Measurements from ENCODE around the gene AURKB.
"Not testable (repeated sequence)": the region's sequence is repeated elsewhere in the genome, so short reads cannot be mapped to it uniquely, and the experiment has no call there.

AURKB gene

DNA sequence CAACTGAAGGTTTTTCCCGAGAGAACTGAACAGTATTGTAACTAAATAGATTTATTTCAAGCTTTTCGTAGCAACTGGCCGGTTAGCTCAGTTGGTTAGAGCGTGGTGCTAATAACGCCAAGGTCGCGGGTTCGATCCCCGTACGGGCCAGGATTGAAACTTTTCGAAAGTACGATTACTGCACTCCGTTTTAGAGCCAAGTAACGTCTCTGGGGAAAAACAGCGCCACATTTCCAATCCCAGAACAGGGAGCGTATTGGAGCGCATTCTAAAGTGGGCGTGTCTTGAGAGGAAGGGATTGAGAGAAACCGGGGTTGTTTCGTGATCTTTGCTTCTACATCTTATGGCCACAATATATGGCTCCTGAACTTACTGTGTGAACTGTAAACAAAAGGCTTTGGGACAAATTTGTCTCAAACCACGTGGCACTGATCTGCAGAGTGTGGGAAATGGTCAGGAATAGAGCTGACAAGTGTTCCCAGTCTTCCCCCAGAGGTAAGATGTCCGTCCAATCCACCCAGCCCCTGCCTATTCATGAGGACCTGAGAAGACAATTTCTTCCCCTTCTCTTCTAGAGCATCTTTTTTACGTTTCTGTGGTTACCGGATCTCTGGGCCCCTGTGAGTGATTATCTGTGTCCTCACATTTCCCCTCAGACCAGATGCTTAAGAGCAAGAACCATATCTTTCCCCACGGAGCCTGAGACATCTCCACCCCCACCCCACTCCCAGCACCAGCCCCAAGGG, 22.7 kb downstream of the AURKB start:
- DNase-seq = peak; percentile 48

DNA sequence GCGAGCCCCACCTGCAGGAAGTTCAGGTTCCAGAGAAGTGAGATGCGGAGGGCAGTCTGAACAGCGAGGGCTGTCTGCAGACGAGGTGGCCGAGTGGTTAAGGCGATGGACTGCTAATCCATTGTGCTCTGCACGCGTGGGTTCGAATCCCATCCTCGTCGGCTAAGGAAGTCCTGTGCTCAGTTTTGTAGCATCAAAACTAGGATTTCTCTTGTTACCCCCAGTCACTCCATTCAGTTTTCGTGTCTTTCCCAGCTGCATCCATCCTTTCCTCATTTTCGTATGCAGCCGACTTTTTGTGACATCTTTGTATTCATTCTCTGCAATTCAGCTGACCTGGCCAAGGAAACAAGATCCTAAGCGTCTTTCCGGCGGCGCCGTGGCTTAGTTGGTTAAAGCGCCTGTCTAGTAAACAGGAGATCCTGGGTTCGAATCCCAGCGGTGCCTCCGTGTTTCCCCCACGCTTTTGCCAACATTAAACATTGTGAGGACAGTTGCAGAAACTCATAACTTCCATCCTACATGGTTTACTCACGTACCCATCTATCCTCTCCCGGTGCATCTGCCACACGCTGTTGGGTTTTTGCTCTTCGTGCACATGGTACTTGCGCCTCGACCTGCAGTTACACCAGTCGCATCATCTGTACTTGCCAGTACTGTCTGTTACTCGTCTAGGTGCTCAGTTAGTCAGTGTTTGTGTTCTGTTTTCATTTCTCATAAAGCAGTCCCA, 23.4 kb downstream of the AURKB start:
- DNase-seq = peak; percentile 66

DNA sequence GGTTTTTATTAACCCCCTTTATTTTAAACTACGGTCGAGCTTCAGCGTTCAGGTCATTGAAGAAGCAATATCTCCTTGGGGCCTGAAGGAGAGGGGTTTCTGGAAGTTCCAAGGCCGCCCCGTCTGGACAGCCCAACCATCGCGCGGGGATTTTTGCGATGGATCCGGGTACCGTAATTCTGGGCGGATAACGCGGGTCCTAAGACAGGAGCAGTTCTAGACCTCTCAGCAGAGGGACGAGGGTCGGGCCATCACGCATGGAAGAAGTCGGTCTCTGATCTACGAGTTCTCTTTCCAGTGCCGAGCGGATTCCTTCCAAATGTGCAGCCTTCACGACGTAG, 24.0 kb downstream of the AURKB start:
- DNase-seq = no peak

DNA sequence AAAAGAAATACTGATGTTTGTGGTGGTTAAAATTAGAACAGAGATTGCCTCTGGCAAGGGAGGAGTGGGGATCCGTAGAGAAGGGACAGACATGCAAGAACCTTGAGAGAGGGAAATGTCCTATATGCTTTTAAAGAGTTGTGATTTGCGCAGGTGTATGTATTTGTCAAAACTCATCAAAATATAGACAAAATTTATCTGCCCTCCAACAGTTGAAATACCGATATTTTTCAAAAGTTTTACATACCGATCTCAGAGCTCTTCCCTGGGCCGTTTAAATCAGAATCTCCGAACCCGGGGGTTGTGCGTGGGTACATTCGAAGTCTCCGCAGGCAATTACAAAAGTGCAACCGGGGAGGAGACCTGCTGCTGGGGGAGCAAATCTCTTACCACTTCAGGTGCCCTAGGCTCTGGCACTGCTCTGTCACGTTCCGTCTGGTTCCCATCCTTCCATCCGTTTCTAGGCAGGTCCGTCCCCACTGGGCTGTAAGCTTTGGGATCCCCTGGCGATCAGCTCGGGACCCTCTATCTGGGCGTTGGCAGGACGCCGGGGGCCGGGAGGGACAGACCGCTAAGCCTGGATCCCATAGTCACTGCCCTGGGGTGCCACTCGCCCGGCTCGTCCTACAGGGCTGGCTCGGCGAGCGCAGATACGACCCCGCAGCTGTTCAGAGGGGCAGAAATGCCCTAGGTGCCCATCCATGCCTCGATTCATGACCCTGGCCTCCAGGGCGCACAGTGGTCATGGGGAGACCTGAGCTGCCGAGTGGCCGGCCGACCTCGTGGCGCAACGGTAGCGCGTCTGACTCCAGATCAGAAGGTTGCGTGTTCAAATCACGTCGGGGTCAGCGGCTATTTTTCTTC, 24.6 kb downstream of the AURKB start:
- no peak for DNase-seq

DNA sequence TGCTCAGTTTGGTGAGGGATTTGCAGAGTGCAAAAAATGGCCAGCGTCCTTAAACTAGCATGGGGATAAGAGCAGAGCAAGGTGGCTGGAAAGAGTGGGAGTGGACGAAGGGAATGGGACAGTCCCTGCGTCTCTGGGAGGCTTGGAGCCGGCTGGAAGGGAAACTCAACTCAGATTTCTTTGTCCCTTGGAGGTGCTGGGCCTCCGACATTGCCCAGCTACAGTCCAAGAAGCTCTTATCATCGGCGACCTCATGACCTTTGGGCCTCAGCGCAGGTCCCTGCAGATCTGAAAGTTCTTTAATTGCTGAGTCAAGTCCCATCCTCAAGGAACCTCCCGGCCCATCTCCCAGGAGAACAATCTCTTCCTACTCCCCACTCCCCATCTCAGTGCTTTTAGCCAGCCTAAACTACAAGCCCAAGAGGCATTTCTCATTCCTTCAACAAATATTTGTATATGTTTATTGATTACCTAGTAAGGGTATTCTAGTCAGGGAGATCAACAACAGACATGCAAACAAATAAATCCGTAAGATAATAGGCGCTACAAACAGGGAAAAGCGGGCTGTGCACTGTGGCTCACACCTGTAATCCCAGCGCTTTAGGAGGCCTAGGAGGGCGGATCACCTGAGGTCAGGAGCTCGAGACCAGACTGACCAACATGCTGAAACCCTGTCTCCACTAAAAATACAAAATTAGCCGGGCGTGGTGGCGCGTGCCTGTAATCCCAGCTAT, 33.2 kb downstream of the AURKB start:
- no peak for DNase-seq

DNA sequence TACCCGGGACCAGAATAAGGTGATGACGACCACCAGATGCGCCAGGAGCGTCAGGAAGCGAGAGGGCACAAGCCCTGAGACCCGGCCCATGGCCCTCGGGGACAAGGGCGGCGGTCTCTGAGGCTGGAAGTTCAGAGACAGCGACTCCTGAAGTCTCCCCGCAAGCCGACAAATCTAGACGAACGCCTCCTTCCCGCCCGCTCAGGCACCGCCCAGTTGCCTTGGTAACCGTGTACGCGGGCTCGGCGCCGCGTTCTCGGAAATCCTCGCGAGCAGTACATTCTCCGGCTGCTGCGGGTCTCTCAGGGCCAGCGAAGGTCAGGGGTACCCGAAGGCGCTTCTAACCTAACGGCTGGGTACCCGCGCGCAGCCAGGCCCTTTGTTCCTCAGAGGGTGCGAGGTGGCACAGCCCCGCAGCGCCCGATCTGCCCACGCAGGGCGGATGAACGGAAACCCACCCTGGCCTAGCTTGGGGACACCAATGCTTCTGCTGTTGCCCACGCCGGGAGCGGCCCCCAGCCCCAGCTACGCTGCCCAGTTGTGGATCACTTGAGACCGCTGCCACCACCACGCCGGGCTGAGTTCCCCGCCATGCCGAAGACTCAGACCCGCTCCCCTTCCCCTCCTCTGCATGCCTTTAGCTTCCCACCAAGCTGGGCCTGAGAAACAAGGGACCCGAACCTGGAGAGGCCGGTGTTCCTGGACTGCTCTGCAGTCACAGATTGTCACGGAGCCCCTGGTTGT, 34.0 kb downstream of the AURKB start, which contains the start of gene TMEM107:
TSS of gene TMEM107 (minus strand) at position 184 of the 744 bp plus-strand sequence. CDS start at position 90, 94 bp downstream.
- DNase-seq = peak; percentile 35

DNA sequence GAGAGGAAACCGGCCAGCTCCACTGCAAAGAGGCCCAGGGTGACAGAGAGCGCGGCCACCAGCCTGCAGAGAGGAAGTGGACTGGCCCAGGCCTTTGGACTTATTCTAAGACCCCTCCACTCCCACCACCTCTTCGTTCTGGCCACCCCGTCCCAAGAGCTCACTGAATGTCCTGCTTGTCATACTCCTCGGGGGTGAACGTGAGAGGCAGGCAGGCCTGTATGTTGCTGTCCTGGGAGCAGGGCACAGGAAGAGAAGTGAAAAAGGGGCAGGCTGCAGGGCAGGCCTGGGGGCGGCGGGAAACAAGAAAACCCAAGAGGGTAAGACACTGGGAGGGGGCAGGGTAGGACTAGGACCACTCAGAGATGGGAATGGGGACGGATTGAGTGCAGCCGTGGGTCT, 34.6 kb downstream of the AURKB start:
- no peak for DNase-seq

DNA sequence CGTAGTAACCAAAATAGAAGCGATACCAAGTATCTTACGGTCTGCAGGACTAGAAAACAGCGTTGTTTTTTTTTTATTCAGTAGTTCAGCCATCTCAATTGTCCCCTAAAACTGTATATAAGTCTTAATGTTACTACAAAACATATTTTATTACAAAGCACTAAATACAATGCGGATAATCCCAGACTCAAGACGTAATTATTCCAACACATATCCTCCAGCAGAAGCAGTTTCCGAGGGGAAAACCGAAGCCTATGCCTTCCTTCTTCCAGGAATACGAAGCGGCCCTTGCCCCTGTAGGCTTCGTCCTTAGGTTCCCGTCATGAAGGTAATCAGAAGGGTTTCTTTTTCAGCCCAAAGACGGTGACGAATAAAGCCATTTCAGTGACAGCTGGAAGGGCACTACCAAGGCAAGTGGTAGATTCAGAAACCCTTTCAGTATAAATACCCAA, 36.5 kb downstream of the AURKB start:
- no peak for DNase-seq

DNA sequence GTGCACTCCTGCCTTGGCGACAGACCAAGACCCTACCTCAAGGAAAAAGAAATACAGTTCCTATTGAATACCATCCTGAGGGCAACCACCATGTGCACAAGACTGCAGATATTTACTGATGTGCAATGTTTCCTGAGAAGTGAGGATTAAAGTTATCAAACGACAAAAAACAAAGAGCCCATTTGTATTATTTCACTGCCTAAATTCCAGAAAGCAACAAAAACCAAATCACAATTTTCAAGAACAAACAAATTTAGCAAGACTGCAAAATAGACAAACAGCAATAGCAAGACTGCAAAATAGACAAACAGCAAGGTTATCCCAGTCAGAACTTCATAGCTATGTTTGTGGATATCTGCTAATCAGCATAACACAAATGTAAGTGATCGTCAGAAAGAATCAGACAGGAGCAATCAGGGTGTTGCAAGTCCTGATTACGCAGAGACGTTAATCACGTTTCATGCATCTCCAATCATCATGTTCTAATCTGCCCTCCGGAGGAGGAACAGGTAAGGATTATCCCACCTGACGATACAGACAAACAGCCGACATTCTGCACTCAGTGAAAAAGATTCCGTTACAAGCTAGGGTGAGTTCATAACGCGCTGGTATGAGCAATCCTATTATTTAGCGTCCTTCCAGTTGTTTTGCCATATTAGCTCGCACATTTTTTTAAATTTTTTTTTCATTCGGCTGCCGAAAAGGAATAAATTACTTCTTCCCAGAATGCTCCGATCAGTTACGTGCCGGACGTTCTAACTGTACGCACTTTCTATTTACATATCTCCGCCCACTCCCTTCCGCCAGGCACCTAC, 37.1 kb downstream of the AURKB start:
- peak; percentile 63 for DNase-seq

DNA sequence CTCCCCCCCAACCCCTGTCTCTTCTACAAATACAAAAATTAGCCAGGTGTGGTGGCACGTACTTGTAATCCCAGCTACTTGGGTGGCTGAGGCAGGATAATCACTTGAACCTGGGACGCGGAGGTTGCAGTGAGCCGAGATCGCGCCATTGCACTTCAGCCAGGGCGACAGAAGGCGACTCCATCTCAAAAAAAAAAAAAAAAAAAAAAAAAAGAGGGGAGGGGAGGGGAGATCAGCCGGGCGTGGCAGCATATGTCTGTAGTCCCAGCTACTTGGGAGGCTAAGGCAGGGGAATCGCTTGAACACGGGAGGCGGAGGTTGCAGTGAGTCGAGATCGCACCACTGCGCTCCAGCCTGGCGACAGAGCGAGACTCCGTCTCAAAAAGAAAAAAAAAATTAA, 40.2 kb downstream of the AURKB start:
- not testable (repeated sequence) for DNase-seq

DNA sequence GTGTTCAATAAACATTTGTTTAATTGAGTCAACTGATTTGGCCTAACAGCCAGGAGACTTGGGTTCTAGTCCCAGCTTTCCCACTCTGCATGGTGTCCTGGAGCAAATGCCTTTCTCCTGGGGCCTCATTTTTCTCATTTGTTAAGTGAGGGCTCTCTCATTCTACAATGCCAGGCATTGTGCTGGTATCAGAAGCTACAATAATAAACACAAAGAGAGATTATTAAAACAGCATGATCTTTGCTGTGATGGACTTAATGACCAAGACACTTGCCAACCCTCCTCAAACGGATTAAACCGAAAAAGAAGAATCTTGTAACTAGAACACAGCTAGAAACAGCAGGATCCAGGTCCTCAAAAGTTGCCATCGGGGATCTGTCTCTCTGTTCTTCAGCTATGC, 42.8 kb downstream of the AURKB start:
- no peak for DNase-seq

DNA sequence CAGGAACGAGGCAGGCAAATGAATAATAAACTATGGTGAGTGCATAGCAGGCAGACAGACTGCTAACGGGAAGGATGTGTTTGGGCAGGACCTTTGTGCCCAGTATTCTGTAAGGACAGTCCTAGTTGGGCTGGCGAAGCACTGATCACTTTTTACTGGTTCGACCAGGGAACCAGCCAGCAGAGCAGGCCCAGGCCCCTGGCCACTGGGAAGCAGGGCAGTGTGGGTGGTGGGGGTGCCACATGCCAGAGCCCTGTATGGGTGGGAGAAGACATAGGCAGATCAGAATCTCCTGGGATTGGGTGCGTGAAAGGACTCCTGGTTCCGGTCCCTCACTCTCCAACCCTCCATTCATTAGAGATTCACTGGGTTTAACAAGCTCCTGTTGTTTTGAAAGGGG, 43.6 kb downstream of the AURKB start:
- DNase-seq = no peak

DNA sequence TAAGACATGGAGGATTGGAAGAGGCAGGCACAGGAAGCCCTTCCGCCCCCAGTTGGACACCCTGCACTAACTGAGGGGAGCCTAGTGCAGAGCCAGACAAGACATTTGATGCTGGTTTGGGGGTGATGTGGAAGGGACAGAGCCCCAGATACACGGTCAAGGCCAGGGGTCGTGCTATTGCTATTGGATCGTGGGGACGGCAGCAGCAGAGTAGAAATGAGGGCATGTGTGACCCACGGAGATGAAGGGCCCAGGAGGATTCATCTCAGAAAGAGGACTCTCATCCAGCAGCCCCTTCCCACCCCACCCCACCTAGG, 45.6 kb downstream of the AURKB start:
- no peak for DNase-seq

DNA sequence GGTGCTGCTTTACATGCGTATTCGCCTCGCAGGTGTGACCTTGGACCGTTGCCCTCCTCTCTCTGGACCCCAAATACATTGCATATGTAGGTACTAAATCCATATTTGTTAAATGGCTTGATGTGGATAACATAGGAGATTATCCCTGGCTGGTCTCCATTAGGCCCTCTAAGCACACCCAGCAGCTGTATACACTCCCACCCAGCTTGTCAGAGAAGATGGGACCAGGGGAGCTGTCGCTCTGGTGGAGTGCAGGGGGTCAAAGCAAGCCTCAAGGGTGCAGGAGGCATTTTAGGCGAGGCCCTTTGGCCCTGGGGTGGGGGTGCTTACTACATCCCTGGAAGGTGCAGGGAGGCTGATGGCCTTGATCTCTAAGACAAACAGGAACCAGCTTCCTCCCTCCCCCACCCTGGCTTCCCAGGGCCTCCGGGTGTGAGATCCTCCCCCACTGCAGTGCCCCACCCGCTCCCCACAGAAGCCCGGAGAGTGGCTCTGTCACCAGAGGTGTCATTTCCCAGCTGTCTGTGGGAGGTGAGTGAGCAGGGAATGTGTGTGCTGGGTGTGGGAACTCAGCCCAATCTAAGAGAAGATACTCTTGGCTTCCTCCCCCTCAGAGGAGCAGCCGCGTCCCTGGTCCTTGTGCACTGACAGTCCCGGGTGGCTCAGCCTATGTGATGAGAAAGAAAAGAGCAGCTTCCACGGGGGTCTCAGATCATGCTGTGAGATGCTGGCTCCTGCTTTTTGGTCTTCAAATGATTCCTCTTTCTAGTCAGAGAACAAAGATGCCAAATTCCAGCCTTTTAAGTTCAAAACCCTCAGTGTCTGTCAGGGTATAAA, 46.2 kb downstream of the AURKB start:
- DNase-seq = no peak

DNA sequence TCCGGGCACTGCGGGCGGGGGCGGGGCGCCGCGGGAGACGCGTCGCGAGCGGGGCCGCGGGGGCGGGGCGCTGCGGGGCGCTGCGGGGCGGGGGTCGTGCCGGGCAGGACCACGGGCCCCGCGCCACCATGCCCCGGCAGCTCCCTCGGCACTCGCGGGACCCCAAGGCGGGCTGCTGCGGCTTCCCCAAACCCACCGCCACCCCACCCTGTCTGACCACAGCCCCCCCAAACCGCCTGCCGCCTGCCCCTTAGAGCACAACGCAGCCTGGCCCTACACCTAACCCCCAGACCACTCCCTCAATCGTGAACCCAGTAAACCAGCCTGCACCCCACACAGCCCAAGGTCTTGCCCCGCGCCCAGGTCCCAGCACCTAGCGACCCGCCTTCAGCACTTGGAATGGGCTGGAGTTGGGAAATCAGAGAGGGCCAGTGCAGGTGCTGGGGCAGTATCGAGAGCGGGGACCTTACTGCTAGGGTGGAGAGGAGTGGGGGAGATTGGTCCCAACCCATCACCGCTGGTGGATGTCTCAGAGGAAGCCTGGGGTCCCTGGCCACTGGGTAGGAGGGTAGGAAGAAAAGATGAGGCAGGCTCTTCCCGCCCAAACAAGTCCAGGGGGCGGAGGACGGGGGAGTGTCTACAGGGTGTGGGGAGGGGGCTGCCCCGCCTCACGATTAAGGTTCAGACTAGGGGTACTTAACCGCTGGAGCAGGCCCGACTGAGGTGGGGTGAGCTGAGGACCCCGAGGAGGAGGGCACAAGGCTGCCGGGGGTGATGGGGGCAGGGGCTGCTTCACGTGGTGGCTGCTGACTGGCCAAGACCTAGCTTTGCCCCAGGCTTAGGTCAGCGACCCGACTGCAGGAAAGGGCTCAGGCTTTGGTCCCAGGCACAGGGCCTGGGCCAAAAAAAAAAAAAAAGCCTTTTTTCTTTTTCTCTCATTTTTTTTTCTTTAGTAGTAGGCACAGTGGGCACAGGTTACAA, 47.1 kb downstream of the AURKB start:
- no peak for DNase-seq

DNA sequence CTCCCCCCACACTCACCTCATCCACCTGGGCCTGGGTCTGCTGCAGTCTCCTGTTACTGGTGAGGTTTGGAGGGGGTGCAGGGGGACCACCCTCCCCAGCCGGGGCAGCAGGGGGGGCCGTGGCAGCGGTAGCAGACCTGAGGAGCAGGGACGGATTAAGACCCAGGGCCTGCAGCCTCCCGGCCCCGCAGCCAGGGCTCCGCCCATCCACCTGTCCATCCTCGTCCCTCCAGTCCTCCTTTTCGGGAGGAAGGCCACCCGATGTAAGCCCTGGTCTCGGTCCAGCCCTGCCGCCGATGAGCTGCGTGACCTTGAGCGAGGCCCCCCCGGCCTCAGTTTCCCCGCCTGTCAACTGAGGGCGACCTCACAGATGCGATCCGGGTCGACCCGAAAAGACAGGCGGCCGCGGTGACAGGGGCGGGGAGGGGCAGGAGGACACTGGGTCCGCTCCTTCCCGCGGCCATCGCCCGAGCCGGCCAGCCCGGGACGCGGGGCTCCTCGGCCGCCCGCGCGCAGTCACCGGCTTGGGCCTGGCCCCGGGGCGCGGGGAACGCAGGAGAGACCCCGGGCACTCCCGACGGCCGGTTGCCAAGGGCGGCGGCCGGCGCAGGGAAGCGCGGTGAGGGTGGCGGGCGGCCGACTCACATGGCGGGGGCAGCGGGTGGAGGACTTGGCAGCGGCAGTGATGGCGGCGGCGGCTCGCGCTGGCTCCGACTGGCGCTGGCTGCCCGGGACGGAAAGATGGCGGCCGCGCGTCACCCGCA, 48.0 kb downstream of the AURKB start, which contains the start of gene VAMP2:
TSS of gene VAMP2 (minus strand) at position 716 of the 764 bp plus-strand sequence. CDS start at position 647, 69 bp downstream.
- peak; percentile 17 for DNase-seq

DNA sequence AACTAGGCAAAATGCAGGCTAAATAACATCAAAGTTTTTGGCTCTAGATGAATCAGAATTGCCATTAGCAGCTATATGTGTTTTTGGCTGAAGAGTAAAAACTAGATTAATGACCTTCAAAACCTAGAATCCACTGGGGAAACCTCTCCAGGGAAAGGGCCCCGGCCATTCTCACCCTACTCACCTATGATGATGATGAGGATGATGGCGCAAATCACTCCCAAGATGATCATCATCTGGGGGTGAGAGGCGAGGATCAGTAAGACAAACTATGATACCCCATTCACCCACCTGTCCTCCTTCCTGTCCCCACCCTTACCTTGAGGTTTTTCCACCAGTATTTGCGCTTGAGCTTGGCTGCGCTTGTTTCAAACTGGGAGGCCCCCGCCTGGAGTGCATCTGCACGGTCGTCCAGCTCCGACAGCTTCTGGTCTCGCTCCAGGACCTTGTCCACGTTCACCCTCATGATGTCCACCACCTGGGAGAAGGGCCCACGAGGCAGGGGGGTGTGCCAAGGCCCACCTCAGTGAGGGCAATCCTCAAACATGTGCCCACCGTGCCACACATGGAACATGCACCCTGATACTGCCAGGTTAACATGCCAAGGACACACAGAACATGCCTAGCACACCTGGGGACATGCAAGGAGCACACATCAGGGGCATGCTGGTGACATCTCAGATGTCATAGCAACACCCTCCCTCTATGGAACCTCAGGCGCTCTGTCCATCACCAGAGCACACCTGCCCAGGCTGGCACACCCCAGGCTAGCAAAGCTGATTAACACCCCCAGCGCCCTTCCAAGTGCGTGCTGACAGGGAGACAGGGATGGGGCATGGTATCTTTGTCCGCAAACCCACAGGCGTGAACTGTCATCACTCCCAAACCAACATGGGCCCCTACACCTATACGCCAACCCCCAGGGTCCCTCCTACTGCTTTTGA, 48.8 kb downstream of the AURKB start:
- no peak for DNase-seq
